ENCODE measurements around the gene VPS33A.
"Not testable (repeated sequence)": the region's sequence is repeated elsewhere in the genome, so short reads cannot be mapped to it uniquely, and the experiment has no call there.

The VPS33A gene

DNA sequence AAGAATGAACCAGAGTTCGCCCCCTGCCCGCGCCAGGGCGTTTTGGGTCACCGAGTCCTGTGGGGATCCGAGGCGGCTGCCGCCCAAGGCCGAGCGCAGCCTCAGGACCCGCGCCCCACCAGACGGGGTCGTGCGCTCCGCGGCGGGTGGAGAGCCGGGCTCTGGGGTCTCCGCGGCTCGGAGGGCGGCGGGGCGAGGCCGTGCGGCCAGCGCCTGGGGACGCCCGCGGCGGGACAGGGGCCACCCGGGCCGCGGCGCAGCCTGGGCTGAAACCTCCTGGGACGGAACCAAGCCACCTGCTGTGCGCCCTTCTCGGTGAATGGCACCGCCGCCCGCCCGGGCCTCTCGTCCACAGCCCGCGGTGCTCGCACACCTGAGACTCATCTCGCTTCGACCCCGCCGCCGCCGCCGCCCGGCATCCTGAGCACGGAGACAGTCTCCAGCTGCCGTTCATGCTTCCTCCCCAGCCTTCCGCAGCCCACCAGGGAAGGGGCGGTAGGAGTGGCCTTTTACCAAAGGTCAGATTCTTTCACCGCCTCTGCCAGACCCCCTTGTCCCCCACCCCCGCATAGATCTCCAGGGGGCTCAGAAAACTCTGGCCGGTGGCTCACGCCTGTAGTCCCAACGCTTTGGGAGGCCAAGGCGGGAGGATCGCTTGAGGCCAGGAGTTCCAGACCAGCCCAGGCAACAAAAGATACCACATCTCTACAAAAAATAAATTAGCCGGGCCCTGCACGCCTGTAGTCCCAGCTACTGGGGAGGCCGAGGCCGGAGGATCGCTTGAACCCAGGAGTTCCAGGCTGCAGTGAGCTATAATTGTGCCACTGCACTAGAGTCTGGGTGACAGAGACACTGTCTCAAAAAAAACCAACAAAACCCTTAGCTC, 61.9 kb downstream of the VPS33A start:
- DNase-seq (ENCODE audit: low spot score): no peak

DNA sequence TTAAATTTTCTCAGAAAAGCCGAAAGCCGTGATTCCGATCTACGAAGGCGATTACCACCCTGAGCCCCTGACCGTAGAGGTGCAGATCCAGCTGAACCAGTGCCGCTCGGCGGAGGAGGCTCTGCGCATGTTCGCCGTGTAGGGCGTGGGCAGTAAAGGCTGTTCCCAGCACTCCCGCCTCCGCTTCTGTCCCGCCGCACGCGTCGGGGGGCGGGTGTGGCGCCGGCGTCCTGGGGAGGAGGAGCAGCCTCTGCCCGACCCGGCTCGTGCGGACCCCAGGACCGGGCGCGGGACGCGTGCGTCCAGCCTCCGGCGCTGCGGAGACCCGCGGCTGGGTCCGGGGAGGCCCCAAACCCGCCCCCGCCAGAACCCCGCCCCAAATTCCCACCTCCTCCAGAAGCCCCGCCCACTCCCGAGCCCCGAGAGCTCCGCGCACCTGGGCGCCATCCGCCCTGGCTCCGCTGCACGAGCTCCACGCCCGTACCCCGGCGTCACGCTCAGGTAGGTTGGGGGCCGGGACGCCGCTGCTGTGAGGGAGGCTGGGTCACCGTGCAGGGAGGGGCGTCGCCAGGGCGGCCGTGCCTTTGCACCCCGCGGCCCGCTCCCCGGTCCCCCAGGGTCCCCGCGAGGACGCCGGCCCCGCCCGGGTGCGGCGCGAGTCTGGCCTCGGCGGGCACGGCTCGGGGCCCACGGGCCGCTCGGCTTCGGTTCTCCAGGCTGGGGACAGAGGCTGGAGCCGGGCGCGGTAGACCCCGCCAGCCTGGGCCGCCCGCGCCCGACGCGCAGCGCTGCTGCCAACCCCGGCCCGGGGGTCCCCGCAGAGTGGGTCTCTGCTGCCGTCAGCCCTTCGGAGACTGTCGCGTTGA, 62.8 kb downstream of the VPS33A start, which contains the start of gene B3GNT4:
Gene B3GNT4, plus strand, starts transcription at position 409 of the 866 bp plus-strand sequence. CDS start 910 bp downstream, outside the sequence.
- peak; percentile 90 for DNase-seq (ENCODE audit: low spot score)

DNA sequence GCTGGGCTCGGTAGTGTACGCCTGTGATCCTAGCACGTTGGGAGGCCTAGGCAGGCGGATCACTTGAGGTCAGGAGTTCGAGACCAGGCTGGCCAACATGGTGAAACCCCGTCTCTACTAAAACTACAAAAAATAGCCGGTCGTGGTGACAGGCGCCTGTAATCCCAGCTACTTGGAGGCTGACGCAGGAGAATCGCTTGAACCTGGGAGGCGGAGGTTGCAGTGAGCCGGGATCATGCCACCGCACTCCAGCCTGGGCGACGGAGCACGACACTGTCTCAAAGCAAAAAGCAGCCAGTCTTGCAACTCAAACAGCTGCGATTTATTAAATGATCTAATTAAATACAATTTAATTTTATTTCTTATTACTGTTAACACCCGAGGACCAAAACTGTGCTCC, 63.5 kb downstream of the VPS33A start:
- DNase-seq (ENCODE audit: low spot score): not testable (repeated sequence)

DNA sequence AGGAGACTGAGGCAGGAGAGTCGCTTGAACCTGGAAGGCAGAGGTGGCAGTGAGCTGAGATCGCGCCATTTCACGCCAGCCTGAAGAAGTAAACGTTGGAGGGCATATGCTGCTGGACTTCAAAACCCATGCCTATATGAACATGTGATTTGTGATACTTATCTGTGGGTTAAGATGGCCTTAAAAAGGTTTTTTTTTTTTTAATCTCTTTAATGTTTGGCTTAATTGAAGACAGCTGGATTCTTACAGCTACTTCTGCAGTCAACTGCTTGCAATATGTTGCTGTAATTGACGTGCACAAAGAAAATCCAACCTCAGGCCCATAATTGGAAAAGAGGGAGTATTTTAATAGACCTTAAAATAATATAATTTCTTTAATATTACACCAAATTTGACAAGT, 64.3 kb downstream of the VPS33A start:
- no peak for DNase-seq (ENCODE audit: low spot score)

DNA sequence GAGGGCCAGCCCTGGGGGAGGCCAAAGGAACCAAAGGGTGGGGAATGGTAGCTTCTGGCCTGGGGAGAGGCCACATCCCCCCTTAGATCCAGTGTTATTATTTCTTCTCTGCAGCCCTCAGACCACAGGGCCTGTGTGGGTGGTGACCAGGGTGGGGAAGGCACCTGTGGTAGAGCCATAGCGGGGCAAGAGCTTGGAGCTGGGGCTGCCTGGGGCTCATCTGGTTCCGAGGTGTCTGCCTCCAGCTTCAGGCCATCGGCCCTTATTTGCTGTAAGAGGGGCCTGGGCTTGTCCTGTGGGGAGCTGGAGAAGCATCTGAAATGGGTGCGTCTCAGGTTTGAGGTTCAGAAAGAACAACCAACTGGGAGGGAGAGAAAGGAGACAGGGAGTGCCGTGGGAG, 64.9 kb downstream of the VPS33A start:
- no peak for DNase-seq (ENCODE audit: low spot score)

DNA sequence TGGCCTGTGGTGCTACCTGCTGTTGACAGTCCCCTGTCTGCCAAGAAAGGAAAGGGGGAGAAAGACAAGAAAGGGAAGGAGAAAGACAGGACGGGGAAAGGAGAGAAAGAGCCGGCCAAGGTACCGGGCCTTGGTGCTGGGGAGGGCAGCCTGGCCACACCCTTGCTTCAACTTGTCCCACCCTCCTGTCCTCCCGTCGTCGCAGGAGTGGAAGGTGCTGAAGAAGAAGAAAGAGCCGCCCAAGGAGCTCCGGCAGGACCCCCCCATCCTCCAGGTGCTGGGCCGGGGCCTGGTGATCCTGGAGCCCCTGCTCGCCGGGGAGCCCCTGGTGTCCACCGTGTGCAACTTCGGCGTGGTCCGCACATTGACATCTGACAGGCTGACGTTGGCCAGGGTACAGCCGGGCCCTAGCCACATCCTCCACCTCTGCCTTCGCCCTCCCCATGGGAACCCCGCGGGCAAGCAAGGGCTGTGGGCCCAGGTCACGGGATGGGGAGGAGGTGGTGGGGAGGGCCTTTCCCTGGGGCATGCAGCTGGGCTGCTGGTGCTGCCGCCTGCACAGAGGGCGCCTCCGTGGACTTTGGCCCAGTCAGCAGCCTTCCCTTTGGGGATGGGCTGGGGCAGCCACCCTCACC, 65.6 kb downstream of the VPS33A start:
- no peak for DNase-seq (ENCODE audit: low spot score)

DNA sequence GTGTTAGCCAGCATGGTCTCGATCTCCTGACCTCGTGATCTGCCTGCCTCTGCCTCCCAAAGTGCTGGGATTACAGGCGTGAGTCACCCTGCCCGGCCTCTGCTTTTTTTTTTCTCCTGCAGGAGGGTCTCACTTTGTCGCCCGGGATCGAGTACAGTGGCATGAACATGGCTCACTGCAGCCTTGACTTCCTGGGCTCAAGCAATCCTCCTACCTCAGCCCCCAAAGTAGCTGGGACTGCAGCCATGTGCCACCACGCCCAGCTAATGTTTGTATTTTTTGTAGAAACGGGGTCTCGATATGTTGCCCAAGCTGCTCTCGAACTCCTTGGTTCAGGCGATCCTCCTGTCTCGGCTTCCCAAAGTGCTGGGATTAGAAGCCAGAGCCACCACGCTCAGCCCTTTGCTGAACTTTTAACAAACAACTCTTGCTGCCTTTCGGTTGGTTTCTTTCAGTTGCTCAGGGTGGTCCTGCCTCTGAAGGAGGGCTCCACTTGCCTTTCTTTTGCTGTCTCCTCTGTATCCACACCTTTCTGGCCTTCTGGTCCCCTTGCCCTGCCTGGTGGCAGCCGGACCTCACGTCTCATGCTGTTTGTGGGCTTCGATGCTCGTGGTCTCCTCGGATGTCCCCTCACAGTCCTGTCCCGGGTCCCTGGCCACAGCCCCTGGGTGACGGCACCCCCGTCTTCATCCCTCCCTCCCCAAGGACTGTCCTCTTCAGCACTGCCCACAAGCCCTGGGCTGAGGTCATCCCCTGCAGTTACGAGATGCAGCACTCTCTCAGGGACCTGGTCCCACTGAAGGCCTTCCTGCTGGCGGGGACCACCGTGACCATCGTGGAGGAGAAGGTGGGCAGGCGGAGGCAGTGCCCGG, 66.6 kb downstream of the VPS33A start:
- DNase-seq (ENCODE audit: low spot score): no peak

DNA sequence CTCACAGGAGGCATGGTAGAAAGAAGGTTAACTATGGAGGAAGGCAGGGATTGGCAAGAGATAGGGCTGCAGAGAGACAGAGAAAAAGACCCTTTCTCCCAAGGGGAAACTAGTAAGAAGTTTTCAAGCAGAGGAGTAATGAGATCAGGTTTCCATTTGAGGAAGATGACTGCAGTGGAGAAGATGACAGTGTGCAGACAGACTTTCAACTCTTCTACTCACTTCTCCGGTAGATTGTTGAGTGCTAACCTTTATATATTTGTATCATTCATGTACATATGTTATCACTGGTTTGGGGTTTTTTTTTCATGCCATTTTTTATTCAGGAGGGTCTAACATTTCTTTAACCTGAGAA, 68.7 kb downstream of the VPS33A start:
- no peak for DNase-seq (ENCODE audit: low spot score)

DNA sequence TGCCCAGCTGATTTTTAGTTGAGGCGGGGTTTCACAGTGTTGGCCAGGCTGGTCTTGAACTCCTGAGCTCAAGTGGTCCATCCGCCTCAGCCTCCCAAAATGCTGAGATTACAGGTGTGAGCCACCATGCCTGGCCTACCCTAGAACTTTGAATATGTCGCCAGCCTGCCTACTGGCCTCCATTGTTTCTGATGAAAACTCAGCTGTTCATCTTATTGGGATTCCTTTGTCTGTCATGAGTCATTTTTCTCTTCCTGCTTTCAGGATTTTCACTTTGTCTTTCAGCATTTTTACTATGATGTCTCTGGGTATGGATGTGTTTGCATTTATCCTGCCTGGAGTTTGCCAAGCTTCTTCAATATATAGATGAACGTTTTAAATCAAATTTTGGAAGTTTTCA, 70.9 kb downstream of the VPS33A start:
- DNase-seq (ENCODE audit: low spot score): no peak

DNA sequence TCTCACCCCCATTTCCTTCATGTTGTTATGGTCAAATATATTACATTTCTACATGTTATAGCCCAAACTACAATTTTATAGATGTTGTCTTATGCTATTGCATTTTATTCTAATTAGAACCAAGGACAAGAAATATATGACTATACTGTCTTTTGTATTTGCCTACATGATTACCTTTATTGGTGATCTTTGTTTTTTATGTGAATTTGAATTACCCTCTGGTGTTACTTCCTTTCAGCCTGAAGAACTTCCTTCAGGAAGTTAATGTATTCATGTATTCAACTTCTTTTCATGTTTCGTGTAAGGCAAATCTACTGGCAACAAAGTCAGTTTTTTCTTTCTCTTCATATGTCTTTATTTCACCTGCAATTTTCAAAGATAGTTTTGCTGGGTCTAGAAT, 71.5 kb downstream of the VPS33A start:
- no peak for DNase-seq (ENCODE audit: low spot score)

DNA sequence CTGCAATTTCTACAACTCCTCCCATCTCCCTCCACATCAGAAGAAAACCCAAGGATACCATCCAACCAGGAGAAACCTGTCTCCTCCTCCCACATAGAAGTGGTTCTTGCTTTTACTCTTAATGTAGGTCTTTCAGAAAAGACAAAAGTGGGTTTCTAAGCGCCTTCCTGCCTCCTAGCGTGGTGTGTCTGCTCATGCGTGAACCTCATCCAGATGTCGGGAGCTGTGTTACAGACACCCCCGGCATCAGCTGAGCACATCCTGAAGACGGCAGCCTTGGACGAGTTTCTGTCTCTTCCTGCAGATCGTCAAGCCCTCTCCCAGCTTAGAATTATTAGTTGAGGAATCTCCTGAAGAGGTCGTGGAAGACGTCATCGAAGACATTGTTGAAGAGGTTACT, 73.9 kb downstream of the VPS33A start:
- DNase-seq (ENCODE audit: low spot score): no peak

DNA sequence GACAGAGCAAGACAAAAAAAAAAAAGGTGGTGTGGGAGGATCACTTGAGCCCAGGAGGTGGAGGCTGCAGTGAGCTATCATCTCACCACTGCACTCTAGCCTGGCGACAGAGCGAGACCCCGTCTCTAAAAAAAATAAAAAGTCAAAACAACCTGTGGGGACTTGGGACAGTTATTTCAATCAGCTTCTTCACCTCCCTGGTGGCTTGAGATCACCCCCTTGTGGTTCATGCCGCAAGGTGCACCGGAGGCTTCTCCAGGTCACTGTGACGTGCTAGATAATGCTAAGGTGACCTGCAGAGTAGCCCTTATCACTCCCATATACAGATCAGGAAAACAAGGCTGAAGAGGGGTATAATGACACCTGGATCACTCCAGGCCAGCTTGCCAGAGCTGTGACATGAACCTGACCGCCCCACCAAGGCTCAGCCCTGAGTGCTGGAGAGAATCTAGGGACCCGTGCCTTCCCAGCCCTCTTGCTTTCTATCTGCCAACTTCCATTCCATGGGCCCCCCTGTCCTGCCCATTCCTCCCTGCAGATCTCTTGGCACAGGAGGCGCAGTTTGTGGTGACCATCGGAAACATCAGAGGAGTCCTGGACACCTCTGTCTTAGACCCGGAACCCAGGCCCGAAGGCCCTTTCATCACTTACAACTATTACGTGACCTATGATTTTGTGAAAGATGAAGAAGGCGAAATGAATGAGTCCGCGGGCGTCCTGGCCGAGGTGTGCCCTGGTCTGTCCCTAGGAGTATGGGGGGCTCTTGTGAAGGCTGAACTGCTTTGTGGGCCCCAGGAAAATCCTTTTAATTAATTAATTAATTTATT, 75.2 kb downstream of the VPS33A start:
- peak; percentile 80 for DNase-seq (ENCODE audit: low spot score)

DNA sequence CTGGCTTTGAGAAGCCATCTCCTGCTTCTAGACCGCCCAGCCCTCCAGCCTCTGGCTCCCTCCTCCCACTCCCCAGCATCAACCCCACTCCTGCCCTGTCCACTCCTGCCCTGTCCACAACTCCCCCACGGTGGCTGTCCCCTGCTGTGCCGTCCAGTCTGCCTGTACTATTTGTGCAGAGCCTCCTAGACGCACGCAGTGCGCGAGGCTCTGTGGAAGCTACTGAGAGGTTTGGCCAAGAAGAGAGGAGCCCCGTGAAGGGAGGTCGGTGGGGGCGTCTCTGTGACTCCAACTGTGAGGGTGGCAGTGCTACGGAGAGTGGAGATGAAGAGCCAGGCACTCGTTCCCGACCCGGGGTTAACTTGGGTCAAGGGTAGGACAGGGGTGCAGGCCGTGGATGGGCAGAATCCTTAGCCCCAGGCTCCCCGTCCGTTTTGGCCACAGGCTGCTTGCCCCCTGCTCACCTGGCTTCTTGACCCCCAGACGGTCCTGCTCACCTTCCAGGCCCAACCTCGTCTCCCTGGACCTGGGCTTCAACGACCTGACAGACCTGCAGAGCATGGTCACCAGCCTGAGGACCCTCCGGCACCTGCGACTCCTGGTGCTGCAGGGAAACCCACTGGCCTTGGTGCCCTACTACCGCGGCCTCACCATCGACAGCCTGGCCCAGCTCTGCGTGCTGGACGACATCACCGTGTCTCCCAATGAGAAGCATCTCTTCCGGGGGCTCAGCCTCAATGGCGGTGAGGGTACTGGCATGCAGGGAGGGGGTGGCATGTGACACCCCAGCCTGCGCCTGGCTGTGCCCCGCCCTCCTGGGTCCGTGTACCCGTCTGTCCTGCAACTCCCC, 76.4 kb downstream of the VPS33A start:
- no peak for DNase-seq (ENCODE audit: low spot score)

DNA sequence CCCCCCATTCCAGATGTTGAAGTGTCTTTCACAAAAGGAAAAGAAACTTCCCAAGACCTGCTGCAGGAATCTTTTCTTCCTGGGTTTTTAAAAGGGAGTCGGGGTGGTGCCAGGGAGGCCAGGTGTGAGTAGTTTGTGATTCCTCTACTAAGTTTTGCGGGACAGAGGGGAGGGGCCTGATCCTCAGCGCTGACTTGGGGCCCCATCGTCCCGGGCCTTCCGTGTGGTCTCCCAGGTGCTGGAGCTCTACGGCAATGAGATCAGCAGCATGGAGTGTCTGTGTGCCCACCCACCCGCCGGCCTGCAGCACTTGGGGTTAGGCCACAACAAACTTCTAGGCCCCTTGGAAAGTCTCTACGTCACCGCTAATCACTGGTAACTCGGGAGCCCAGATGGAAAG, 78.8 kb downstream of the VPS33A start:
- no peak for DNase-seq (ENCODE audit: low spot score)

DNA sequence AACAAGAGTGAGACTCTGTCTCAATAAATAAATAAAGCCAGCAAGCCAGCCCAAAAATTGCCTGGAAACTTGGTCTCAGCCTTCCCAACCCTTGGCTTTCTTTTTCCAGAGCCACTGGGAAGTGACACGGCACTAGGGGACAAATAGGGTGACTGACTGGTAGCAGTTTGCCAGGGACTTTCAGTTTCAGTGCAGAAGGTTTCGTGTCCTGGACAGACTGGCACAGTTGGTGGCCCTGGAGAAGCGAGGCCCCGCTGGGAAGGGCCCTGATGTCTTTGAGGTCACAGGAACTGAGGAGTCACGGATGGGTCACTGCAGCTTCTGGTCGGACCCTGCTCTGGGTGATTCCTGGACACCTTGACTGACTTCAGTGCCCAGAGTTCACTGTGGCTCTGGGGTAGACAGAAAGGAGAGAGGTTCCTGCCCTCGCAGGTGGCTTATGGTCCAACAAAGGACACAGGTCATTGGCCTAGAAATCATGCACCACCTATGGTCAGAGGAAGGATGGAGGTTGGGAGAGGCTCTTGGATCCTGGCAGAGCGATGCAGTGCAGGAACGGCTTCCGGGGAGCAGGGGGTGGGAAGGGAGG, 80.7 kb downstream of the VPS33A start:
- DNase-seq (ENCODE audit: low spot score): no peak

DNA sequence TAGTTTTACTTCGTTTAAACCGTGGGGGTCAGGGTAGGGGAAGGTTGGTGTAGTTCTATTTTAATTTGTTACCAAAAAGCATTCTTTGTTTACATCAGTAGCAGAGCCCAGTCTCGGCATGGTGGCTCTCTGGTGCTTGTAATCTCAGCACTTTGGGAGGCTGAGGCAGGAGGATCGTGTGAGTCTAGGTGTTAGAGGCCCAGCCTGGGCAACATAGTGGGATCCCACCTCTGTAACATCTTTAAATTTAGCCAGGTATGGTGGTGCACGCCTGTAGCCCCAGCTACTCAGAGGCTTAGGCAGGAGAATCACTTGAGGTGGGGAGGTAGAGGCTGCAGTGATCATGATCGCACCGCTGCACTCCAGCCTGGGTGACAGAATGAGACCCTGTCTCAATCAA, 81.2 kb downstream of the VPS33A start:
- DNase-seq (ENCODE audit: low spot score): no peak

DNA sequence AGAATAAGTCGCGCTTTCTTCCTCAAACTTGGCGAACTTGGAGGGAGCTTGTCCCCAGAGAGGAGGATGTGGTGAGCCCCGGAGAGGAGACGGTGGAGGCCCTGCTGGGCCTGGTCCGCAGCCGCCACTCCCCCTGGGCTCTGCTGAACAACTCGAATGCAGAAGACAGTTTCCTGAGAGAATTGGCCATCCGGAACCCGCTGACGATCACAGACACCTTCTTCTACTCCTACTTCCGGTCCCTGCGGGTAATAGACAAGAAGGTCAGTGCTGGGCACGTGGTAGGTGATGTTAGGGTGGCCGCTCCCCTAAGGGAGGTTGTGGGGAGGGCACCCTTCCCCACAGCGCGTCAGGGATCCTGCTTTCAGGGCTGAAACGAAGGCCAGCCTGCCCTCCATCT, 81.8 kb downstream of the VPS33A start:
- no peak for DNase-seq (ENCODE audit: low spot score)

DNA sequence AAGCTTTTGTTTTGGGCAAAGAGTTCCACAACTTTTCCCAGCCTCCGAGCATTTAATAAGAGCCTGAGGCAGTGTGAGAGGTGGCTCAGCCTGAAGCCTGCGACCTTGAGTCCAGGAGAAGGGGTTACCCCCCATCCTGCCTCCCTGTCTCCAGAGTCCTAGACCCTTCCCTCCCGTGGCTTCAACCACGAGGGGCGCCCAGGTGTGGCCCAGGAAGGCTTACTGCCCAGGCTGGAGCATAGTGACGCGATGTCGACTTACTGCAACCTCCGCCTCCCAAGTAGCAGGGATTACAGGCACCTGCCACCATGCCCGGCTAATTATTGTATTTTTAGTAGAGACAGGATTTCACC, 82.7 kb downstream of the VPS33A start:
- no peak for DNase-seq (ENCODE audit: low spot score)

DNA sequence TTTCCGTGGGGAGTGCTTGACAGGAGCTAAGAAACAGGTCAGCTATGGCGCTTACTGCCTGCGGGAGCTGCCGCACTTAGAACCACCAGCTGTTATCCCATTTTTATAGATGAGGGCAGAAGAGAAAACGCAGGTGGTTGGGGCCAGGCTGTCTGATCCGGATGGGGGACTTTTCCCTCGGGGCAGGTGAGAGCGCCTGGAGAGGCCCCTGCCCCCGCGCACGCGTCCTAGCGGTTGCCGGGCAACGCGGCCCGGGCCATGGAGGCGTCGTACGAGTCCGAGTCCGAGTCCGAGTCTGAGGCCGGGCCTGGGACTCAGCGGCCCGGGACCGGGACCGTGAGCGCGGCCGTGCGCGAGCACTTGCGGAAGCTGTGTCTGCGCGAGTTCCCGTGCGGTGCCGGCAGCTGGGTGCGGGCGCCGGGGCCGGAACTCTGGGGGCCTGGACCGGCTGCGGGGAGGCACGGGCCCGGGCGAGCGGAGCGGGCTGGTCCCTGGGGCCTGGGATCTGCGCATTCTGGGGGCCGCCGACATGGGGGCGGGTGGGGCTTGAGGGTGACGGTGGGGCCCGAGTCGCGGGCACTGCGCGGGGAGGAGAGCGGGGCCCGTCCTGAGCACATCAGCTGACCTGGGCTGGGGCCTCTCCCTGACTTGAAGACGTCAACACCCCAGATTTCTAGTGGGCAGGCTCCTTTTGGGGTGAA, 83.3 kb downstream of the VPS33A start, which contains the start of gene LRRC43:
Gene LRRC43, plus strand, starts transcription at position 237 of the 701 bp plus-strand sequence. Its CDS starts 22 bp downstream, at position 259.
- peak; percentile 84 for DNase-seq (ENCODE audit: low spot score)

Data from AG20443 (cell line).